H1 (cell line): ENCODE measurements around the gene JAKMIP1. TPM values are rescaled to one million over a fixed set of nuclear protein-coding genes. Genes with fewer than 3 reads are reported as not detected.

ENCODE experiments used
- ATF3 ChIP-seq: IDR thresholded peaks from 2 replicates; pipeline ENCODE4 v1.6.1; 2011; ENCODE audit warnings: low read depth, mild to moderate bottlenecking, low read length; ENCODE audit not compliant: insufficient read depth
- POU5F1 ChIP-seq: IDR thresholded peaks from 2 replicates; pipeline ENCODE4 v1.6.1; 2011; ENCODE audit warnings: low read depth, mild to moderate bottlenecking, low read length, moderate library complexity
- SP1 ChIP-seq: IDR thresholded peaks from 2 replicates; pipeline ENCODE4 v1.6.1; 2011; ENCODE audit warnings: low read depth, low read length
- polyA plus RNA-seq, 7 experiments: library from polyadenylated mRNA; depleted of rRNA in 3 of 7; stranded (reverse) in 5 of 7; unstranded in 2 of 7; fragments of >200 nt in 5 of 7; fragments of 200-250 nt in 2 of 7; gene quantifications; 1 replicate in 5 of 7; 2 replicates in 1 of 7; 4 replicates in 1 of 7; pipeline versions ENCODE4 v1.2.1 to v1.2.3, GENCODE V29; 2011 to 2013; ENCODE audit warnings: missing spikeins in 2 of 7, mixed read lengths in 2 of 7
- total RNA-seq: library from RNA; stranded (reverse); fragmentation: NEBNext Ultra II Directional; extraction: Animal tissue kit (Norgen Biotek cat#: 25700); gene quantifications from 2 replicates; pipeline ENCODE4 v1.2.1, GENCODE V29; 2021

Gene JAKMIP1
- total and polyA plus RNA-seq, 2 of the 8 experiments (the other 6 are each of a cell fraction or from before 2014, with no cell fraction given), result 2.5 to 4.4 TPM

DNA sequence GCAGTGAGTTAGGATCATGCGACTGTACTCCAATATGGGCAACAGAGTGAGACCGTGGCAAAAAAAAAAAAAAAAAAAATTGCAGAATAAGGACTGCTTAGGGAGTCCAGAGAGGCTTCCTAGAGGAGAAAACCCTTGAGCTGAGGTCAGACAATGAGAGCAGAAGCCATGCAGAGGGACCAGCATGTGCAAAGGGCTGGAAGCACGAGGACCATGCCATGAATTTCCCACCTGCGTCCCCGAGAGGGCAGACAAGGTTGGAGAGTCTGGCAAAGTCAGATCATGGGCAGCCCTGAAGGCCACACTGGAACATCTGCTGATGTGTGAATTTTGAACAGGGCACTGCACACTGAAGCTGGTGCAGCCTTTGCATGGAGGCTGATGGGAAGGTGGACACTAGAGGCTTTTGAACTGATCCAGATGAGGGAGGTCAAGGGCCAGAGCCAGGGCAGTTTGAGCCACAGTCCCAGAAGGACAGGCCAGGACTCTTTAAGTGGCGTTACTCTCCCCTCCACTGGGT, 6.5 kb upstream of the JAKMIP1 start (continued):
- TF ChIP-seq ATF3 (no peak), POU5F1 (no peak), SP1 (no peak)
